ENCODE results near the gene ARHGAP22.

Gene ARHGAP22

DNA sequence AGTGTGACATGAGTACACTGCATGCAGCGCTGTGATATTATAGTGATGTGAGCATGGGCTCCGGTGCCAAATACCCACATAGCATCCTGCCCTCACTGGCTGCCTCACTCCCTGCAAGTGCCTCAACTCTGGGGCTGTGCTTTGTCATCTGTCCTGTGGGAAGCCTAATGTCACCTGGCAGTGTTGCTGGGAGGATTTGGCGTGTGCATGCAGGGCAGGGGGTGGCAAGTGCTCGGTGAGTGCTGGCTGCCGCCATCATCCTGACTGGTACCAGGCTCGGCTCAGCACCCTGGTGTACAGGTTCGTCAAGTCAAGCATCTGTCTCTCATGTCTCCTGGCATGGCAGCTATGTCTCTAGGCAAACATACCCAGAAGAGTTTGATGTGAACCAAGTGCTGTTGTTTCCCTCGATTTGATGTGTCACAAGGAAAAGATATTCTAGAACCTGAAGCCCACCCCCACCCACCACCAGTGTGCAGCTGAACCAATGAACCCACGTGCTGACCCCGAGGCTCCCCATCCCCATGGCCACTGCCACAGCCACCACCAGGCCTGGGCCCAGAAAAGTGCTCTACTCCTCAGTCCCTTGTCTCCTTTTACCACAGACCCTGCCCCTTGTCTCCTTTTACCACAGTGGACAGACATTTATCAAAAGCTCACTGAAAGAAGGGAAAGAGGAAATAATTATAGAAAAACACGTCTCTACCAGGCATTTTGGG is 162.6 kb downstream of the ARHGAP22 start:
- in situ Hi-C loops (cut with MboI; ENCODE audit: low sequenced_read_pairs, unreplicated experiment): no loop called here
- peak; percentile 12 for DNase-seq (ENCODE audit: low spot score)
- TF ChIP-seq, protein P1, sequence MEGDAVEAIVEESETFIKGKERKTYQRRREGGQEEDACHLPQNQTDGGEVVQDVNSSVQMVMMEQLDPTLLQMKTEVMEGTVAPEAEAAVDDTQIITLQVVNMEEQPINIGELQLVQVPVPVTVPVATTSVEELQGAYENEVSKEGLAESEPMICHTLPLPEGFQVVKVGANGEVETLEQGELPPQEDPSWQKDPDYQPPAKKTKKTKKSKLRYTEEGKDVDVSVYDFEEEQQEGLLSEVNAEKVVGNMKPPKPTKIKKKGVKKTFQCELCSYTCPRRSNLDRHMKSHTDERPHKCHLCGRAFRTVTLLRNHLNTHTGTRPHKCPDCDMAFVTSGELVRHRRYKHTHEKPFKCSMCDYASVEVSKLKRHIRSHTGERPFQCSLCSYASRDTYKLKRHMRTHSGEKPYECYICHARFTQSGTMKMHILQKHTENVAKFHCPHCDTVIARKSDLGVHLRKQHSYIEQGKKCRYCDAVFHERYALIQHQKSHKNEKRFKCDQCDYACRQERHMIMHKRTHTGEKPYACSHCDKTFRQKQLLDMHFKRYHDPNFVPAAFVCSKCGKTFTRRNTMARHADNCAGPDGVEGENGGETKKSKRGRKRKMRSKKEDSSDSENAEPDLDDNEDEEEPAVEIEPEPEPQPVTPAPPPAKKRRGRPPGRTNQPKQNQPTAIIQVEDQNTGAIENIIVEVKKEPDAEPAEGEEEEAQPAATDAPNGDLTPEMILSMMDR (IDR thresholded peaks at IDR 0.05; ENCODE audit: borderline replicate concordance, control extremely low read depth, extremely low read depth, insufficient read depth, missing control alignments): no peak

DNA sequence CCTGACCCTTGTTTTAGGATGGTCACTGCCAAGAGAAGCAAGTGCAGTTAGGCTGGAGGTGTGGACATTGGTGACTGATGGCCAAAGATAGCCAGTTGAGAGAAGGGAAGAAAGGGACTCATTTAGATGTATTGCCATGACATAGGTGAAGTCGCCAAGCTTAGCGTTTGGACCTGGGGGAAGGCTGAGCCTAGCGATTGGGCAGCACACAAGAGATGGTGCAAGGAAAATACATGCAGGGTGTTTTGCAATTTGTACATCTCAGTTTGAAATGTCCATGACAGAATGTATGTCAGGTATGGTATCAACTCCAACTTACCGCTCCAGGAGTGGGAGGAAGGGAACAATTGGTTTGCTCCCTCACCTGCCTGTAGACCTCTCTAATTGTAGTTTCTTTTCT is 164.1 kb downstream of the ARHGAP22 start:
- in situ Hi-C loops (cut with MboI; ENCODE audit: low sequenced_read_pairs, unreplicated experiment): no loop called here
- TF ChIP-seq, protein P1 (IDR thresholded peaks at IDR 0.05; ENCODE audit: borderline replicate concordance, control extremely low read depth, extremely low read depth, insufficient read depth, missing control alignments): no peak
- no peak for DNase-seq (ENCODE audit: low spot score)

DNA sequence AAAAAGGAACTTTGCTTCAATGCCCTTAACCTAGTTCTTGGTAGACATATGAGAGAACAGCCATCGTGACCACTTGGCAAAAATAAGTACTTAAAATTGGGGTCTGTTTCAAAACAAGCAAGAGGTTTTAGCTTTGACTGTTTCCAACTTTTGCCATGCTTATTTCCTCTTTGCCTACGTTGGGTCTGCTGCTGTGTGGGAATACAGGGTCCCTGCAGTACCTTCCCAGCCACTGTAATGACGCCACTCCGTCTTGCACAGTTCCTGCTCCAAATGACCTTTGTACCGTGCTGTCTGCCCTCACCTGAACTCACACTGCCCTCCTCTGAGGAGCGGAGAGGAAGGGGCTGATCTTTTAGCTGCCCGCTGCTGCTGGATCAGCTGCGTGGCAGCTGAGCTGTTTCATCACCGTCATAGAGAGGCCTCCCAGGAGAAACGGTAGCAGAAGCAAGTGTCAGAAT is 165.3 kb downstream of the ARHGAP22 start:
- no peak for DNase-seq (ENCODE audit: low spot score)
- in situ Hi-C loops (cut with MboI; ENCODE audit: low sequenced_read_pairs, unreplicated experiment): no loop called here
- TF ChIP-seq, protein P1 (IDR thresholded peaks at IDR 0.05; ENCODE audit: borderline replicate concordance, control extremely low read depth, extremely low read depth, insufficient read depth, missing control alignments): no peak

DNA sequence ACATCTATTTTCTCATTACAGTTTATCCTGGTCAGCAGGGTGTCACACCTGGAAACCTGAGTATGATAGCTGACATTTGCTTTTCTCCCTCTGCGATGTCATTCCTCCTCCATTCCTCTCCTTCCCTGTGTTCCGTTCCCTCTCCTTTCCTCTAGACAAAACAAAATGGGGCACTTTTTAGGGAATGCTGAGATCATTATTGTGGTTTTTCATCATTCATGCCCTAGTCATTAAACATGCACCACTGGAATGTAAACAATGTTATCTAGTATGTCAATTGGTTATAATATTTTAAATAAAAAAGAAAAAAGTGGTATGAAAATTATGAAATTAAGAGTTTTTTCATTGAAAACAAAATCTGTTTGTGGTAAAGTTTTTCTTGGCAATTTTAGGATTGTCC is 165.8 kb downstream of the ARHGAP22 start:
- DNase-seq (ENCODE audit: low spot score): no peak
- in situ Hi-C loops (cut with MboI; ENCODE audit: low sequenced_read_pairs, unreplicated experiment): no loop called here
- TF ChIP-seq, protein P1 (IDR thresholded peaks at IDR 0.05; ENCODE audit: borderline replicate concordance, control extremely low read depth, extremely low read depth, insufficient read depth, missing control alignments): no peak

DNA sequence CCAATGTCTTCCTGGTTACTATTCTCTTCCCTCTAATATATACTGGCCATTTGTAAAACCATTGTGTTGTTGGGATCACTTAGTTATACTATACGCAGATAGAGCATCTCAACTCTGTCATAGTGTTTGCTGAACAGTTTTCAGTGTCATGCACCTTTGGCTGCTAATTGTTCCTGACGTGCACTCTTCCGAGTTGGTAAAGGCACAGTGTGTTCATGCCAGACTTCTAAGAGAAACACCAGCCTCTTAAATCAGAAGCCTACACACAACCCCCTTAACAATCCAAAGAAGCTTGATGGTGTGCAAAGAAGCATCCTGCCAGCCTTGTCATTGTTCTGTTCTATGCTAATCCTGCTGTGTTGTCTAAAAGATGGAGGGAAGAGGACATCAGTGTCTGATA is 167.3 kb downstream of the ARHGAP22 start:
- in situ Hi-C loops (cut with MboI; ENCODE audit: low sequenced_read_pairs, unreplicated experiment): no loop called here
- DNase-seq (ENCODE audit: low spot score): no peak
- TF ChIP-seq, protein P1 (IDR thresholded peaks at IDR 0.05; ENCODE audit: borderline replicate concordance, control extremely low read depth, extremely low read depth, insufficient read depth, missing control alignments): no peak

DNA sequence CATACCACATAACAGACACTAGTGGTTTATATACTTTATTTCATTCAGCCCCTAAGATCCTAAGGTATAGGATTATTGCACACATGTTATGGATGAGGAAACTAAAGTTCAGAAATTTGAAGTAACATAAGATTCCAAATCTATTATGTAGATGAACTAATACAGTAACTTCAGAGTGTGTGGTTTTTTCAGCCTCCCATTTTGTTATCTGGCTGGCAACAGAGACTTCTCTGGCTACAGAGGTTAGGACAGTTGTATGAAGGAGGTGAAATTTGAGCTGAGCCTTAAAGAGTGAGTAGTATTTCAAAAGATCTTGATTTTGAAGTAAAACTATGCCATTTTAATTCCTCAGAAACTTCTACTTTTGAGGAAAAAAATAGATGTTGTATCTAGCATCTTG is 173.0 kb downstream of the ARHGAP22 start:
- no peak for DNase-seq (ENCODE audit: low spot score)
- in situ Hi-C loops (cut with MboI; ENCODE audit: low sequenced_read_pairs, unreplicated experiment): no loop called here
- TF ChIP-seq, protein P1 (IDR thresholded peaks at IDR 0.05; ENCODE audit: borderline replicate concordance, control extremely low read depth, extremely low read depth, insufficient read depth, missing control alignments): no peak
